Suppressor macrophage (primary cell): ENCODE results near the gene WDCP.

Experiments
- DNase-seq, 4 experiments: peaks; one replicate each; pipeline ENCODE4 v3.0.0-alpha.2; 2020 to 2022

The WDCP gene

DNA sequence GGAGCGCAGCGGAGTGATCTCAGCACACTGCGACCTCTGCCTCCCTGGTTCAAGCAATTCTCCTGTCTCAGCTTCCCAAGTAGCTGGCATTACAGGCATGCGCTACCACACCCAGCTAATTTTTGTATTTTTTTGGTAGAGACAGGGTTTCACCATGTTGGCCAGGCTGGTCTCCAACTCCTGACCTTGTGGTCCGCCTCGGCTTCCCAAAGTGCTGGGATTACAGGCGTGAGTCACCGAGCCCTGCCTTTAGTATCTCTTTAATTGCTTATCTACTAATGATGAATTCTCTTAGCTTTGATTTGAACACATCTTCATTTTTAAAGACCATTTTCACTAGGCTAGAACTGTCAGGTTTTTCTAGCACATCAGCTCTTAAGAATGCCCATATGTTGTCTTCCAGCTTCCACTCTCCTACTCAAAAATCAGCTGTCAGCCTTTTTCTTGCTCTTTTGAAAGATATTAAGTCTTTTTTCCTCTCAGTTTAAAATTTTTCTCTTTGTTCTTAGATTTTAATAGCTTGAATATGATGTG lies 53.4 kb downstream of the WDCP start:
- no peak for DNase-seq

DNA sequence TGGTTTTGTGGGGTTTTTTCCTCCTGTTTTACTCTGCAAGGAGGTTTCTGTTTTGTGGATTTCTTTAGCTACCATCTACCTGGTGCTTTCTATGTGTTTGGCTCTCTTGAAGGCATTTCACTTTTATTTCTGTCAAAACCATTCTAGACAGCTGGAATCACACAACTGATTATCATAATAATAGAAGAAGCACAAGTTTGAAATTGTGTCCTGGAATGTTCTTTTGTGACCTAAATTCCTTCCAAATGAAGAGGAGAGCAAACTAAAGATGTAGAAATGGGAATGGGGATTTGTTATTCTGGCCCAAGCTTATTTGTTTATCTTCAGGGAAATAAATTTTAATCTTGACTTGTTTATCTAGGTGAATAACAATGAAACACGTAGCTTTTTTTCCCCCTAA lies 54.3 kb downstream of the WDCP start:
- DNase-seq = no peak

DNA sequence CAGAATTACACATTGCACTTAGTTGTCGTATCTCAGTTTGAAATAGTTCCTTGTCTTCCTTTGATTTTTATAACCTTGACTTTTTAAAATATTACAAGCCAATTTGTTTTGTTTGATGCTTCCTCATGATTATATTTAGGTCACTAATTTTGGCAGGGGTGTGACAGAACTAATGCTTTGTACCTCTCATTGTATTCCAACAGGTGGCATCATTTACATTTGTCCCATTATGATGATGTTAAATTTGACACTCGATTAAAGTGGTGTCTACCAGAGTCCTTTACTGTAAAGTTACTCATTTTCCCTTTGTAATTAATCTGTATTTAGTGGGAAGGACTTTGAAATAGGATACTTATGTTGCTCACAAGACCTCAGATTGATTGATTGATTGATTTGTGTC lies 58.8 kb downstream of the WDCP start:
- DNase-seq = peak in 2 of 4 experiments; percentile 13 to 21
